HG03439 (cell line): Measurements from ENCODE around the gene GAS7.

Experiments
- ATAC-seq: cut with Tn5 transposase; IDR thresholded peaks from one replicate; pipeline ENCODE4 v1.9.1; 2021; ENCODE audit warnings: mild to moderate bottlenecking, moderate library complexity; ENCODE audit not compliant: unreplicated experiment

Gene GAS7

GRCh38 chr17:10136258-10136981, 62.0 kb downstream of the GAS7 start:
- ATAC-seq, result no peak

GRCh38 chr17:10135539-10136257, 62.7 kb downstream of the GAS7 start:
- ATAC-seq, result no peak

GRCh38 chr17:10130677-10131076, 67.7 kb downstream of the GAS7 start:
- ATAC-seq, result no peak

GRCh38 chr17:10130263-10130662, 68.1 kb downstream of the GAS7 start:
- no peak for ATAC-seq

GRCh38 chr17:10127819-10128425, 70.5 kb downstream of the GAS7 start:
- no peak for ATAC-seq

- no peak for ATAC-seq
These were observed 71.5 kb downstream of the GAS7 start for GRCh38 chr17:10126616-10127501.

- no peak for ATAC-seq
These were observed 72.2 kb downstream of the GAS7 start for GRCh38 chr17:10126276-10126615.

GRCh38 chr17:10125531-10126275, 72.7 kb downstream of the GAS7 start:
- ATAC-seq, result no peak

- no peak for ATAC-seq
These were observed 75.3 kb downstream of the GAS7 start for GRCh38 chr17:10123093-10123492.

GRCh38 chr17:10121971-10122707, 76.3 kb downstream of the GAS7 start:
- ATAC-seq, result no peak

GRCh38 chr17:10120749-10121148, 77.7 kb downstream of the GAS7 start:
- ATAC-seq, result no peak

- no peak for ATAC-seq
These were observed 78.3 kb downstream of the GAS7 start for GRCh38 chr17:10120109-10120485.

GRCh38 chr17:10119203-10120108, 79.0 kb downstream of the GAS7 start:
- ATAC-seq, result no peak

GRCh38 chr17:10118788-10119130, 79.6 kb downstream of the GAS7 start:
- ATAC-seq, result no peak

- no peak for ATAC-seq
These were observed 80.8 kb downstream of the GAS7 start for GRCh38 chr17:10117581-10118001.

- no peak for ATAC-seq
These were observed 81.5 kb downstream of the GAS7 start for GRCh38 chr17:10116753-10117420.

GRCh38 chr17:10116267-10116666, 82.1 kb downstream of the GAS7 start:
- ATAC-seq, result no peak

GRCh38 chr17:10115536-10115932, 82.9 kb downstream of the GAS7 start:
- ATAC-seq, result no peak
